ENCODE measurements around the gene FTSJ1.
"Not testable (repeated sequence)": the region's sequence is repeated elsewhere in the genome, so short reads cannot be mapped to it uniquely, and the experiment has no call there.

The FTSJ1 gene

DNA sequence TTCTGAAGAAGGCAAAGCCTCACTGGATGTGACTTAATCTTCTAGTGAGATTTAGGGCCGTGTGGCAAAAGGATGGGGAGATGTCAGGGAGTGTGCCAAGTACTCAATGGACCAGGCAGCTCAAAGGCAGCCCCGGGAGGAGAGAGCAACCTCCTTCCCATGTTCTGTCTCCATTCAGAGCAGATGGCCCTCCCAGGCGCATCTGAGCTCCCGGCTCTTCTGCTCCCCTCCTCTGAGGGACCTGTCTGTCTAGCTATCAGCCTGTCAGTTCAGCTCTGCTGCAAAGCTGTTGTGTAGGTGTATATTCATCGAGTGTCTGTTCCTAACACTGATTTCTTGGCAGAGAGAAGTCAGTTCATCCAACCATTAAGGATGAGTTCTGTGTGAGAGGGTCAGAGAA lies 21.9 kb downstream of the FTSJ1 start:
- no peak for DNase-seq (ENCODE audit: low read depth)

DNA sequence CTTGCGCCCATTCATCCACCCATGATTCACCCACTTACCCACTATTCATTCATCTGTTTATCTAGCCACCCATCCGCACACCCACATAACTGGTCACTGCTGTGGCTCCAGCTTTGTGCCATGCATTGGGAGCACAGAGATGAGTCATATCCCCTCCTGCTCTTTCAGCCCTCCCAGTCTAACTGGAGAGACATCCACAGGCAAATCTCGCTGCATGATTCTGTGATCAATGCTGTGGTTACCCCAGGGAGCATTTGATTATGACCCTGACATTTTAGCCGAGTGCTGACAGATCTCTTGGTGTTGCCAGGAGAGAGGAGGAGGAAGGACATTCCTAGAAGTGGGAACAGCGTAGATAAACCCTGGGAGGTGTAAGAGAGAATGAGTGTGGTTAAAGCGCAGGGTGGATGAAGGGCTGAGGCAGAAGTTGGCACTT lies 22.4 kb downstream of the FTSJ1 start:
- peak; percentile 59 for DNase-seq (ENCODE audit: low read depth)

DNA sequence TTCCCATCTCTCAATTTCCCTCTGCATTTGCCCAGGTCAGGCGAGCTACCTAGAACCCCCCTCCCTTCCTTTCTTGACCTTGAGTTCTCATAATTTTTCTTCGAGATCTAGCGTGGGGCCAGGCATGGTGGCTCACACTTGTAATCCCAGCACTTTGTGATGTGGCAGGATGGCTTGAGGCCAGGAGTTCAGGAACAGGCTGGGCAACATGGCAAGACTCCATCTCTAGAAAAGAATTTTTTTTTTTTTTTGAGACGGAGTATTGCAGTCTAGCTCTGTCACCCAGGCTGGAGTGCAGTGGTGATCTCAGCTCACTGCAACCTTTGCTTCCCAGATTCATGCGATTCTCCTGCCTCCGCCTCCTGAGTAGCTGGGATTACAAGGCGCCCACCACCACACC lies 28.3 kb downstream of the FTSJ1 start:
- no peak for DNase-seq (ENCODE audit: low read depth)

DNA sequence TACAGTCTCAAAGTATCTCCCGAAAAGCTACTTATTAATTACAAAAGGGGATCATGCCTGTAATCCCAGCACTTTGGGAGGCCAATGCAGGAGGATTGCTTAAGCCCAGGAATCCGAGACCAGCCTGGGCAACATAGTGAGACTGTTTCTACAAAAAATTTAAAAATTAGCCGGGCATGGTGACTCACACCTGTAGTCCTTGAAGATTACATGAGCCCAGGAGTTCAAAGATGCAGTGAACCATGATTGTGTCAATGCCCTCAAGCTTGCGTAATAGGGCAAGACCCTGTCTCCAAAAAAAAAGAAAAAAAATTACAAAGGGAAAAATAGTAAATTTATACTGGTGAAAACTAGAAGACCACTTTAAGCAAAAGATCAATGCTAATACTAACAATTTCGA lies 29.5 kb downstream of the FTSJ1 start:
- no peak for DNase-seq (ENCODE audit: low read depth)

DNA sequence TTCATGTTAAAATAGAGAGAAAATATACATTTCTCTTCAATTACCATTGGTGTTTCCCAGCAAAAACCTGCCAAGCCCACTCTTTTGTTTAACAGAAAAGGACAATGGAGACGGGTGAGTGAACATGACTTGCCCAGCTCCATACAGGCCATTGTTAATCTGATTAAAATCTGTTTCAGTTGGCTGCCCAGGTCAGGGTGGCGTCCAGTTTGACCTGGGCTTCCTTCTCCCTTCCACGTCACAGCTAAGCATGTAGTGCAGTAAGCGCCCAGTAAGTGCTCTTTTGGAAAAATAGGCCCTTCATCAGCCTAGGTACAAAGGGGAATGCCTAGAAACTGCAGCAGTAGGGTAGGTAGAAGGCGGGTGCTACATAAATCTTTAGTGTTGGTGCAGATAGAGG lies 31.2 kb downstream of the FTSJ1 start:
- no peak for DNase-seq (ENCODE audit: low read depth)

DNA sequence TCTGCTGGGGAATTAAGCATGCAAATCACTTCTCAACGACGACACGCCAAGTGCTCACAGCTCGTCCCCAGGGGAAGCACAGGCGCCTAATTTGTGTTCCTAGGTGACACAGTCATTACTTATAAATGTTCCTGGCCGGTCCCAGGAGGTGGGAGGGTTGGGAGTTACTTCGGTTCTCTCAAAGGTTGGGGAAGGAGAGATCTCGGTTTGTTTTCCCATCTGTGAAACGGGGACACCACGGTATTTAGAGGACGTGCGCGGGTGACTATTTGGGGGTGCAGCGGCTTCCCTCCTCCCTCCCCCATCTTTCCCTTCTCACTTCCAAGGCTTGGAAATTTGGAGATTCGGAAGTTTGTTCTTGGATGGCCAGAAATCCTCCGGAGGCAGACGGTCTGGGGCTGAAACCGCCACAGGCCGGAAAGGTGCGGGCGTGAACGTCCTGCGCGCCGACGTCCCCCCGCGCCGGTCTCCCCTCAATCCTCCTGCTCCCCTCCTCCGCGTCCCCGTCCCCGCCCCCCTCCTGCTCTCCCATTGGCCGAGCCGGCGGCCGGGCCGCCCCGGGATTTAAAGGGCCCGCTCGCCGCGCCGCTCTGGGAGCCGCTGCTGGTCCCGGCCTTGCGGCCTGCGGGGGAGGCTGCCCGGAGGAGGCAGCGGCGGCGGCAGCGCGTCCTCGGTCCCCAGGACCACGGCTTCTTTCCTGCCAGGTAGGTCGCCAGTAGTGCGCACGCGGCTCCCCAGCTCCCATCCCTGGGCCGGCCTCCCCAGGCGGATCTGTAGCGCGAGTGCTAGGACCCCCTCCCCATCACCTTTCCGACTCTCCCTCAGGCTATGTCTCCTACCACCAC lies 32.6 kb downstream of the FTSJ1 start, which contains the start of gene PORCN:
Gene PORCN, plus strand, starts transcription at position 593 of the 845 bp plus-strand sequence. CDS start 829 bp downstream, outside the sequence.
- DNase-seq (ENCODE audit: low read depth) = peak; percentile 56

DNA sequence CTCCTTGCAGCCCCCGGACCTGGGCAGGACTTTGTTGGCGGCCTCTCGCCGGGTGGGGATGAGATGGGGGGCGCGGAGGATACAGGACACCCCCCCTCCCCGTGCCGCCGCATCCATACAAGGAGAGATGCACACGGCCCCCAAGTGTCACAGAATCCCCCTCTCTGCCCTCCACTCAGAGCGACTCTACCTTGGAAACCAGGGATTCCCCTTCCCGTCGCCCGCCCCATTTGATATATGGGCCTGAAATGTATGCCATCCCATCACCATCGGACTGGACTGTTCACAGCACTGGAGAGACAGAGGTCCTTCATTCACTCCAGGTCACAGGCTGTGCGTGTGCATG lies 33.2 kb downstream of the FTSJ1 start:
- no peak for DNase-seq (ENCODE audit: low read depth)

GRCh38 chrX:48509619-48510018 lies 33.6 kb downstream of the FTSJ1 start:
- no peak for DNase-seq (ENCODE audit: low read depth)

- DNase-seq (ENCODE audit: low read depth) = no peak
Measured at GRCh38 chrX:48511560-48511959, 35.6 kb downstream of the FTSJ1 start.

- no peak for DNase-seq (ENCODE audit: low read depth)
Measured at GRCh38 chrX:48512371-48512935, 36.5 kb downstream of the FTSJ1 start.

DNA sequence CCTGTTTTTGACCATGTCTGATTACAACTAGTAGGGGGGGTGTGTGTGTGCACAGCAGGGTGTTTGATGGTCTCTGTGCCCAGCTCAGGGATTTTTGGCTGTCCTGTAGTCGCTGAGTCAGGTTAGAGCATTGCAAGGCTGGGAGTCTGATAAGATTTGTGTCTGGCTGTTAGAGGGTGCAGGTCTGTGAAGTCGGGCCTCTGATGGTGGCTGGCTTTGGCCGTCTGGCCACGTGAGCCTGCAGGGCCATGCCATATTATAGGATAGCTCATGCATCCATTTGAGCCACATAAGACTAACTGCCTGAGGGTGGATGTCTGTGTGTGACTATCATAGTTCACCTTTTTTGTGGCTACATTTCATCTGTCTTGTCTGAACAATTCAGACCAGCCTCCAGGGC lies 37.7 kb downstream of the FTSJ1 start:
- no peak for DNase-seq (ENCODE audit: low read depth)

- DNase-seq (ENCODE audit: low read depth) = no peak
Measured at GRCh38 chrX:48514126-48514806, 38.3 kb downstream of the FTSJ1 start.

- no peak for DNase-seq (ENCODE audit: low read depth)
Measured at GRCh38 chrX:48514868-48515460, 39.0 kb downstream of the FTSJ1 start.

- DNase-seq (ENCODE audit: low read depth) = no peak
Measured at GRCh38 chrX:48515842-48516241, 39.8 kb downstream of the FTSJ1 start.

DNA sequence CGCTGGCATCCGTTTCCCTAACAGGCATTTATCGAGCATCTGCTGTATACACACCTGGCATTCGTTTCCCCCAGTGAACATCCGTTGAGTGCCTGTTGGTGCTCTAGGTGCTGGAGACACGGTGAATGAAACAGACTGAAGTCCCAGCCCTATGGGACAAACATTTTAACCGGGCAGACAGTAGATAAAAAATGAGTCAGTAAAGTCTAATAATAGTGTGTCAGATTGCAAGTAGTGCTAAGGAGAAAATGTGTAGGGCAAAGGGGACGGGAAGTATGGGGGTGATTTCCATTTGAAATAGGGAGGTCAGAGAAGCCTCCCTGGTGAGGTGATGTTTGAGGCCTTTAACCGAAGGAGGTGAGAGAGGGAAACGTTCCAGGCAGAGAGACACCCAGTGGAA lies 40.3 kb downstream of the FTSJ1 start:
- no peak for DNase-seq (ENCODE audit: low read depth)

GRCh38 chrX:48516987-48517386 lies 41.0 kb downstream of the FTSJ1 start:
- no peak for DNase-seq (ENCODE audit: low read depth)

GRCh38 chrX:48519481-48519880 lies 43.5 kb downstream of the FTSJ1 start:
- not testable (repeated sequence) for DNase-seq (ENCODE audit: low read depth)

GRCh38 chrX:48520455-48520854 lies 44.5 kb downstream of the FTSJ1 start:
- DNase-seq (ENCODE audit: low read depth) = no peak

DNA sequence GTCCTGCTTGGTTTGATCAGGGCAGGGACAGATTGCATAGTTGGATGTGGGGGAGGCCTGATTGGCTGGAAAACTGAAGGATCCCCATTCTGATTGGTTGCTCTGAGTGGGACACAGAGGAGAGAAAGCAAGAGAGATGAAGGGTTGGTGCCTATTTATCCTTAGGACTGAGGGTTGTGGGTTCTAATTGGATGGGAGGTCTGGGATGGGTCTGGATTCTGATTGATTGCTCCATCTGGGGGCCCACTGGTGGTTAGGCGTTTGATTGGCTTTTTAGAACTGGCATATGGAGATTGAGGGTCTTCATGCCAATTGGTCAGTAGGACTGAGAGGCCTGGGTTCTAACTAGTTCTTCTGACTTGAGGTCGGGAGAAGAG lies 45.0 kb downstream of the FTSJ1 start:
- DNase-seq (ENCODE audit: low read depth) = no peak

- DNase-seq (ENCODE audit: low read depth) = peak; percentile 84
Measured at GRCh38 chrX:48521353-48522243, 45.6 kb downstream of the FTSJ1 start, which contains the start of gene EBP. Gene EBP, plus strand, starts transcription at chrX:48521808. Its CDS starts 1,964 bp downstream, at chrX:48523772.

- DNase-seq (ENCODE audit: low read depth) = no peak
Measured at GRCh38 chrX:48522291-48522690, 46.3 kb downstream of the FTSJ1 start.

DNA sequence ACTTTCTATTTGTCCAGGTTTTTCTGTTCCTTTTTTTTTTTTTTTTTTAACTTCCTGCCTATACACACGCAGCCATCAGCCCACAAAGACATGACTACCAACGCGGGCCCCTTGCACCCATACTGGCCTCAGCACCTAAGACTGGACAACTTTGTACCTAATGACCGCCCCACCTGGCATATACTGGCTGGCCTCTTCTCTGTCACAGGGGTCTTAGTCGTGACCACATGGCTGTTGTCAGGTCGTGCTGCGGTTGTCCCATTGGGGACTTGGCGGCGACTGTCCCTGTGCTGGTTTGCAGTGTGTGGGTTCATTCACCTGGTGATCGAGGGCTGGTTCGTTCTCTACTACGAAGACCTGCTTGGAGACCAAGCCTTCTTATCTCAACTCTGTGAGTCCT lies 47.7 kb downstream of the FTSJ1 start:
- no peak for DNase-seq (ENCODE audit: low read depth)

All from iris pigment epithelial cell (primary cell).